B cell (primary cell): ENCODE data around the gene GPR135. TPM values are rescaled to one million over a fixed set of nuclear protein-coding genes. Genes with fewer than 3 reads are reported as not detected.
"Not testable (repeated sequence)": the region's sequence is repeated elsewhere in the genome, so short reads cannot be mapped to it uniquely, and the experiment has no call there.

Experiments used
- ATAC-seq: fragments of 200-7000 bp; cut with Tn5 transposase; one replicate; pipeline ENCODE4 v1.10.0; 2021; ENCODE audit warnings: low read depth, mild to moderate bottlenecking, moderate number of reproducible peaks, moderate library complexity
- CTCF ChIA-PET: fragments of 350-600 bp; sonication (Branson Sonifier 250); formaldehyde crosslinking; loops from one replicate; lab custom pipeline; 2021; ENCODE audit warnings: antibody characterized with exemption, inconsistent platforms; lab: Charles Lee
- POLR2A ChIA-PET: fragments of 350-600 bp; sonication (Branson Sonifier 250); formaldehyde crosslinking; loops from one replicate; lab custom pipeline; 2021; ENCODE audit warnings: antibody characterized with exemption; lab: Charles Lee
- DNase-seq: peaks from one replicate; pipeline ENCODE4 v3.0.0; 2013
- H2AFZ ChIP-seq: 2 replicates; pipeline ENCODE4 v1.6.1; 2012; ENCODE audit warnings: mild to moderate bottlenecking, low read depth, low read length; ENCODE audit not compliant: insufficient read depth, poor library complexity, severe bottlenecking
- H3K27ac ChIP-seq, 2 donors: 1 replicate in 1 of 2; 2 replicates in 1 of 2; pipeline ENCODE4 v1.5.1; 2012 to 2013; ENCODE audit warnings: low read length in 2 of 2, mild to moderate bottlenecking in 2 of 2, moderate library complexity in 1 of 2
- H3K27me3 ChIP-seq, 4 experiments: fragments of 200-600 bp in 1 of 4; sonication (generic) in 1 of 4; replicated peaks in 1 of 4; 1 replicate in 2 of 4; 2 replicates in 2 of 4; pipeline versions ENCODE4 v1.6.1 to v1.7.0; 2013 to 2016; ENCODE audit warnings: low read length in 3 of 4, mild to moderate bottlenecking in 2 of 4, mixed read lengths in 1 of 4, moderate library complexity in 1 of 4; ENCODE audit not compliant: insufficient read depth in 4 of 4, control insufficient read depth in 3 of 4; ENCODE audit errors: control extremely low read depth in 1 of 4
- H3K36me3 ChIP-seq, 2 experiments: replicated peaks in 1 of 2; 1 replicate in 1 of 2; 2 replicates in 1 of 2; pipeline versions ENCODE4 v1.6.1 to v1.7.1; 2013; ENCODE audit warnings: low read length in 1 of 2; ENCODE audit not compliant: insufficient read depth in 2 of 2, control insufficient read depth in 1 of 2; ENCODE audit errors: control extremely low read depth in 1 of 2, extremely low read depth in 1 of 2
- H3K4me1 ChIP-seq, 2 donors: fragments of 200-600 bp in 1 of 2; sonication (generic) in 1 of 2; 1 replicate in 1 of 2; 2 replicates in 1 of 2; pipeline versions ENCODE4 v1.5.1 to v1.6.1; 2013 to 2017; ENCODE audit warnings: low read length in 2 of 2; ENCODE audit not compliant: control insufficient read depth in 2 of 2, insufficient read depth in 2 of 2
- H3K4me2 ChIP-seq: replicated peaks from 2 replicates; pipeline ENCODE3; 2012; ENCODE audit warnings: mild to moderate bottlenecking, low read depth, low read length; ENCODE audit not compliant: poor library complexity, severe bottlenecking
- H3K4me3 ChIP-seq, 5 experiments: fragments of 200-600 bp in 1 of 5; sonication (generic) in 1 of 5; 1 replicate in 3 of 5; 2 replicates in 2 of 5; pipeline versions ENCODE4 v1.5.1 to v1.7.0; 2011 to 2016; ENCODE audit warnings: low read length in 4 of 5, mild to moderate bottlenecking in 4 of 5, low read depth in 2 of 5, control low read depth in 1 of 5, moderate library complexity in 1 of 5; ENCODE audit not compliant: insufficient read depth in 1 of 5; ENCODE audit errors: control extremely low read depth in 1 of 5, extremely low read depth in 1 of 5
- H3K79me2 ChIP-seq: fragments of 200-600 bp; sonication (generic); one replicate; pipeline ENCODE4 v1.6.0; 2016; ENCODE audit warnings: low read length; ENCODE audit not compliant: control insufficient read depth, insufficient read depth
- H3K9ac ChIP-seq: fragments of 200-600 bp; sonication (generic); 2 replicates; pipeline ENCODE4 v1.6.1; 2017; ENCODE audit warnings: mild to moderate bottlenecking, low read length, moderate library complexity
- H3K9me3 ChIP-seq, 3 donors: one replicate each; pipeline versions ENCODE4 v1.6.1 to v1.7.1; 2013; ENCODE audit warnings: low read length in 2 of 3; ENCODE audit not compliant: control insufficient read depth in 2 of 3, insufficient read depth in 1 of 3; ENCODE audit errors: control extremely low read depth in 1 of 3
- H4K20me1 ChIP-seq: 2 replicates; pipeline ENCODE4 v1.6.0; 2012; ENCODE audit warnings: mild to moderate bottlenecking, low read length; ENCODE audit not compliant: insufficient read depth, control insufficient read depth, poor library complexity, severe bottlenecking
- H3K27ac Mint-ChIP-seq: one replicate; pipeline ENCODE4 v1.8.0; 2021; ENCODE audit warnings: mixed read lengths
- H3K27me3 Mint-ChIP-seq: one replicate; pipeline ENCODE4 v1.8.0; 2021; ENCODE audit warnings: mixed read lengths
- H3K4me1 Mint-ChIP-seq: one replicate; pipeline ENCODE4 v1.8.0; 2021; ENCODE audit warnings: mixed read lengths
- H3K4me3 Mint-ChIP-seq: one replicate; pipeline ENCODE4 v1.8.0; 2021; ENCODE audit warnings: mixed read lengths
- H3K9me3 Mint-ChIP-seq: one replicate; pipeline ENCODE4 v1.8.0; 2022; ENCODE audit warnings: mixed read lengths; ENCODE audit not compliant: insufficient read depth
- EZH2 ChIP-seq: IDR thresholded peaks from 2 replicates; pipeline ENCODE4 v1.6.1; 2012; ENCODE audit warnings: borderline replicate concordance, low read depth, mild to moderate bottlenecking, moderate library complexity, low read length; ENCODE audit not compliant: insufficient read depth, poor library complexity, severe bottlenecking
- WGBS: methylation state at CpG from one replicate; pipeline ENCODE4 v1.1.5; 2013; ENCODE audit warnings: missing lambda C conversion rate; ENCODE audit not compliant: insufficient coverage; 5-methylcytosine and 5-hydroxymethylcytosine counted together
- intact Hi-C: fragments of 100-400 bp; cut with micrococcal nuclease; formaldehyde crosslinking; loops from one replicate; pipeline ENCODE4 v1.10.0; 2022
- polyA plus RNA-seq: library from polyadenylated mRNA; depleted of rRNA; stranded (reverse); fragments of >200 nt; gene quantifications from 2 replicates; pipeline ENCODE4 v1.2.3, GENCODE V29; 2012
- total RNA-seq, 2 donors: library from RNA; stranded (reverse); fragments of 120-200 nt in 1 of 2; gene quantifications; 1 replicate in 1 of 2; 2 replicates in 1 of 2; pipeline versions ENCODE4 v1.2.3 to v1.2.4, GENCODE V29; 2013 to 2022
- TF ChIP-seq, protein P1 (sequence below): fragments of 200-600 bp; IDR thresholded peaks from one replicate; pipeline ENCODE4 v1.8.0; 2022; ENCODE audit warnings: antibody characterized with exemption, mild to moderate bottlenecking

GPR135 gene
- total and polyA plus RNA-seq, 2 donors (not counting 1 experiment from before 2014, with no cell fraction given), result 1.2 to 4.7 TPM

DNA sequence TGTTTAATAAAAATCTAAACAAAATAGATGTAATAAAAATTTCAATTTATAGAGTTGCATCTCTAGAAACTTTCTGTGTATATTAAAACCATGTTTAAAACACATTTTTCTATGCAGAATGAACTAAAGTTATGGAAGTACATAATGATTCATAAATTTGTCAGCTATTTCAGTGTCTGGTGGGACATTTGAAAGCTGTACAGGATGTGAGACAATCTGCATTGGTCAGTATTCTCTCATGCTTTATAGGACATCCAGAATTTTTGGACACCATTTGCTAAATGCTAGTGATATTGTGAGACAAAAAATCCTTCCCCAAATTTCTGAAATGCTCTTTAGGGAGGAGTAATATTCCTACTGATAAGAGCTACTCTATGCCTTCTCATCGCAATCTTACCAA is 13.3 kb downstream of the GPR135 start:
- H2AFZ ChIP-seq, result no peak overlapping the region
- no peaks in the 10 kb centered on the region for H3K36me3 ChIP-seq
- ATAC-seq, result no peak
- no peak overlapping the region for H3K4me3 Mint-ChIP-seq
- intact Hi-C loops, result no loop called here
- no peak for DNase-seq
- H3K27ac ChIP-seq, result no peak overlapping the region
- ChIA-PET POLR2A (no interaction called here), CTCF (no interaction called here)
- WGBS, result no CpG with 5 or more reads among the region's 1 CpG
- H4K20me1 ChIP-seq, result no peaks in the 10 kb centered on the region
- no peak overlapping the region for H3K4me3 ChIP-seq
- no peaks in the 10 kb centered on the region for H3K27me3 Mint-ChIP-seq
- no peaks in the 10 kb centered on the region for H3K27me3 ChIP-seq
- H3K27ac Mint-ChIP-seq, result no peak overlapping the region
- H3K9ac ChIP-seq, result no peak overlapping the region
- H3K4me1 Mint-ChIP-seq, result no peaks in the 10 kb centered on the region
- H3K79me2 ChIP-seq, result no peaks in the 10 kb centered on the region
- H3K4me2 ChIP-seq, result no peak overlapping the region
- H3K9me3 ChIP-seq, result no peaks in the 10 kb centered on the region
- no peaks in the 10 kb centered on the region for H3K4me1 ChIP-seq
- TF ChIP-seq, protein P1, sequence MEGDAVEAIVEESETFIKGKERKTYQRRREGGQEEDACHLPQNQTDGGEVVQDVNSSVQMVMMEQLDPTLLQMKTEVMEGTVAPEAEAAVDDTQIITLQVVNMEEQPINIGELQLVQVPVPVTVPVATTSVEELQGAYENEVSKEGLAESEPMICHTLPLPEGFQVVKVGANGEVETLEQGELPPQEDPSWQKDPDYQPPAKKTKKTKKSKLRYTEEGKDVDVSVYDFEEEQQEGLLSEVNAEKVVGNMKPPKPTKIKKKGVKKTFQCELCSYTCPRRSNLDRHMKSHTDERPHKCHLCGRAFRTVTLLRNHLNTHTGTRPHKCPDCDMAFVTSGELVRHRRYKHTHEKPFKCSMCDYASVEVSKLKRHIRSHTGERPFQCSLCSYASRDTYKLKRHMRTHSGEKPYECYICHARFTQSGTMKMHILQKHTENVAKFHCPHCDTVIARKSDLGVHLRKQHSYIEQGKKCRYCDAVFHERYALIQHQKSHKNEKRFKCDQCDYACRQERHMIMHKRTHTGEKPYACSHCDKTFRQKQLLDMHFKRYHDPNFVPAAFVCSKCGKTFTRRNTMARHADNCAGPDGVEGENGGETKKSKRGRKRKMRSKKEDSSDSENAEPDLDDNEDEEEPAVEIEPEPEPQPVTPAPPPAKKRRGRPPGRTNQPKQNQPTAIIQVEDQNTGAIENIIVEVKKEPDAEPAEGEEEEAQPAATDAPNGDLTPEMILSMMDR, result no peak
- TF ChIP-seq EZH2, result no peak
- no peaks in the 10 kb centered on the region for H3K9me3 Mint-ChIP-seq

DNA sequence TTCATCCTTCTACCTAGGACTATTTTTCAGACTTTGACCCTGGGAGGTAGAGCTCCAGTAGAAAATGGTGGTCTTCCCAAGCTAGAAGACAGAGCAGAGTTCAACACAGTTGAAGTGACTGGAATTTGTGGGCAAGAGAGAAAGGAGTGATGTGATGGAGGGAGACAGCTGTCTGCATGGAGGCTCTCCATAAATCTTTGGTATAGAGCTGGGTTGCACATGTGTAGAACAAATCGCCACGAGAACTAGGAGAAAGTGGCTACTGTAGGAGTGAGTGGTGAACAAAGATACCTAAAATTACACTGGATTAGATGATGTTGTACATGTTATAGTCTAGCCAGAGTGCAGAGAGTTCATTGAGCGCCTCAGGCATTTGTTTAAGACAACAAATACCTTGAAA is 14.5 kb downstream of the GPR135 start:
- Histone ChIP-seq H4K20me1 (no peaks in the 10 kb centered on the region), H3K27ac (no peak overlapping the region), H3K4me2 (no peak overlapping the region), H3K9ac (no peak overlapping the region), H3K36me3 (no peaks in the 10 kb centered on the region), H3K4me1 (no peaks in the 10 kb centered on the region), H3K27me3 (no peaks in the 10 kb centered on the region), H3K4me3 (no peak overlapping the region), H3K79me2 (no peaks in the 10 kb centered on the region), H2AFZ (no peak overlapping the region), H3K9me3 (no peaks in the 10 kb centered on the region)
- ATAC-seq (no peak), DNase-seq (no peak)
- 100% methylated on average over 3 of the region's 3 CpGs for WGBS
- ChIA-PET CTCF (interaction anchor here (1.3 kb wide), 1 partner anchor 327 kb away, joined by 5 read pairs; no protein-coding TSS in a partner anchor), POLR2A (no interaction called here)
- no peaks in the 10 kb centered on the region for H3K27me3 Mint-ChIP-seq
- no peak overlapping the region for H3K4me3 Mint-ChIP-seq
- no peak for TF ChIP-seq EZH2
- no peaks in the 10 kb centered on the region for H3K9me3 Mint-ChIP-seq
- no peak overlapping the region for H3K27ac Mint-ChIP-seq
- intact Hi-C loops, result no loop called here
- no peaks in the 10 kb centered on the region for H3K4me1 Mint-ChIP-seq

DNA sequence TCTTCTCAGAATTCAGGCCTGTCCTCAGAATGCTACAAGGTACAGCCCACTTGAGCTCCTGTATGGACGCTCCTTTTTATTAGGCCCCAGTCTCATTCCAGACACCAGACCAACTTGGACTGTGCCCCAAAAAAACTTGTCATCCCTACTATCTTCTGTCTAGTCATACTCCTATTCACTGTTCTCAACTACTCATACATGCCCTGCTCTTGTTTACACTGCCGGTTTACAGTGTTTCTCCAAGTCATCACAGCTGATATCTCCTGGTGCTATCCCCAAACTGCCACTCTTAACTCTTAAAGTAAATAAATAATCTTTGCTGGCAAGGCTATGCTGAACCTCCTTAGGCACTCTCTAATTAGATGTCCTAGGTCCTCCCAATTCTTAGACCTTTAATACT is 16.5 kb downstream of the GPR135 start:
- ATAC-seq, H3K79me2 ChIP-seq, H2AFZ ChIP-seq, H3K9ac ChIP-seq, H3K27ac ChIP-seq, H4K20me1 ChIP-seq, H3K27ac Mint-ChIP-seq, H3K4me1 Mint-ChIP-seq, H3K4me3 Mint-ChIP-seq, H3K9me3 ChIP-seq, H3K4me1 ChIP-seq, H3K36me3 ChIP-seq, DNase-seq, H3K27me3 ChIP-seq, H3K27me3 Mint-ChIP-seq, H3K9me3 Mint-ChIP-seq, intact Hi-C loops, H3K4me3 ChIP-seq, H3K4me2 ChIP-seq, POLR2A ChIA-PET: not testable (repeated sequence)
- CTCF ChIA-PET, result interaction anchor here (0.9 to 1.2 kb wide), 2 partner anchors 320 to 323 kb away, joined by 3 to 4 read pairs; no protein-coding TSS in a partner anchor
- WGBS, result 95% methylated on average over 2 of the region's 2 CpGs
